ENCODE data around the gene MRPL1. TPM values are rescaled to one million over a fixed set of nuclear protein-coding genes. Genes with fewer than 3 reads are reported as not detected.
"Not testable (repeated sequence)": the region's sequence is repeated elsewhere in the genome, so short reads cannot be mapped to it uniquely, and the experiment has no call there.

The MRPL1 gene
- total and polyA plus RNA-seq, 8 donors = 8.0 to 27.7 (median 13.1) TPM

- peak in 1 of 6 donors; percentile 50 for DNase-seq
- H3K4me1 ChIP-seq; H3K4me3 ChIP-seq; FAIRE-seq; ATAC-seq; H3K27me3 ChIP-seq; H3K36me3 ChIP-seq; intact Hi-C loops (cut with DNase I); H3K27ac ChIP-seq; H3K9me3 ChIP-seq: not testable (repeated sequence)
- whole genome bisulfite sequencing, 2 donors = 92 to 94% methylated on average over 26 to 43 of the region's 44 CpGs
Measured at GRCh38 chr4:77983612-77984311, 121.1 kb downstream of the MRPL1 start.

GRCh38 chr4:77989968-77990367, 127.3 kb downstream of the MRPL1 start:
- no peak for FAIRE-seq
- Histone ChIP-seq H3K4me1 (no peaks in the 10 kb centered on the region), H3K9me3 (no peaks in the 10 kb centered on the region), H3K36me3 (no peaks in the 10 kb centered on the region), H3K27ac (no peak overlapping the region), H3K27me3 (no peaks in the 10 kb centered on the region), H3K4me3 (no peak overlapping the region)
- no peak for TF ChIP-seq CTCF (IDR thresholded peaks at IDR 0.05)
- DNase-seq = no peak
- intact Hi-C loops (cut with DNase I) = no loop called here
- ATAC-seq = no peak

GRCh38 chr4:77990456-77990855, 127.8 kb downstream of the MRPL1 start:
- Histone ChIP-seq H3K4me1 (no peaks in the 10 kb centered on the region), H3K36me3 (no peaks in the 10 kb centered on the region), H3K4me3 (no peak overlapping the region), H3K27me3 (no peaks in the 10 kb centered on the region), H3K9me3 (no peaks in the 10 kb centered on the region), H3K27ac (no peak overlapping the region)
- no peak for ATAC-seq
- no peak for DNase-seq
- intact Hi-C loops (cut with DNase I) = no loop called here
- no peak for FAIRE-seq
- no peak for TF ChIP-seq CTCF (IDR thresholded peaks at IDR 0.05)

- DNase-seq (no peak), ATAC-seq (peak in 2 of 4 donors; percentile 32 to 35), FAIRE-seq (no peak)
- no peaks in the 10 kb centered on the region for H3K9me3 ChIP-seq
- intact Hi-C loops (cut with DNase I) = no loop called here
- H3K4me1 ChIP-seq = no peaks in the 10 kb centered on the region
- no peak overlapping the region for H3K4me3 ChIP-seq
- H3K27me3 ChIP-seq = no peaks in the 10 kb centered on the region
- no peak overlapping the region for H3K27ac ChIP-seq
- no peak for TF ChIP-seq CTCF (IDR thresholded peaks at IDR 0.05)
- WGBS, 2 donors = 19 to 20% methylated on average over 2 of the region's 2 CpGs
- H3K36me3 ChIP-seq = no peaks in the 10 kb centered on the region
Measured at GRCh38 chr4:77990904-77991358, 128.3 kb downstream of the MRPL1 start.

- WGBS, 2 donors = 65 to 83% methylated on average over 1 of the region's 1 CpG
- ATAC-seq (no peak), DNase-seq (no peak), FAIRE-seq (no peak)
- TF ChIP-seq CTCF (IDR thresholded peaks at IDR 0.05) = no peak
- H3K9me3 ChIP-seq = no peaks in the 10 kb centered on the region
- no peak overlapping the region for H3K4me3 ChIP-seq
- intact Hi-C loops (cut with DNase I) = no loop called here
- H3K27me3 ChIP-seq = no peaks in the 10 kb centered on the region
- no peaks in the 10 kb centered on the region for H3K36me3 ChIP-seq
- no peaks in the 10 kb centered on the region for H3K4me1 ChIP-seq
- H3K27ac ChIP-seq = no peak overlapping the region
Measured at GRCh38 chr4:77992581-77992980, 130.0 kb downstream of the MRPL1 start.
